Mucosa of gallbladder (tissue), 1 donor: Measurements from ENCODE around the gene DRG1. TPM values are rescaled to one million over a fixed set of nuclear protein-coding genes. Genes with fewer than 3 reads are reported as not detected.
"Not testable (repeated sequence)": the region's sequence is repeated elsewhere in the genome, so short reads cannot be mapped to it uniquely, and the experiment has no call there.

Experiments
- DNase-seq: peaks from one replicate; pipeline ENCODE4 v3.0.0-alpha.2; 2020; ENCODE audit warnings: low spot score
- total RNA-seq: library from RNA; stranded (reverse); gene quantifications from one replicate; pipeline ENCODE4 v1.2.1, GENCODE V29; 2021
- donor health status: DM: no; HTN: no; CAD: no.

Gene DRG1
- total RNA-seq, 1 donor from 2014 or later = 45.6 TPM

DNA sequence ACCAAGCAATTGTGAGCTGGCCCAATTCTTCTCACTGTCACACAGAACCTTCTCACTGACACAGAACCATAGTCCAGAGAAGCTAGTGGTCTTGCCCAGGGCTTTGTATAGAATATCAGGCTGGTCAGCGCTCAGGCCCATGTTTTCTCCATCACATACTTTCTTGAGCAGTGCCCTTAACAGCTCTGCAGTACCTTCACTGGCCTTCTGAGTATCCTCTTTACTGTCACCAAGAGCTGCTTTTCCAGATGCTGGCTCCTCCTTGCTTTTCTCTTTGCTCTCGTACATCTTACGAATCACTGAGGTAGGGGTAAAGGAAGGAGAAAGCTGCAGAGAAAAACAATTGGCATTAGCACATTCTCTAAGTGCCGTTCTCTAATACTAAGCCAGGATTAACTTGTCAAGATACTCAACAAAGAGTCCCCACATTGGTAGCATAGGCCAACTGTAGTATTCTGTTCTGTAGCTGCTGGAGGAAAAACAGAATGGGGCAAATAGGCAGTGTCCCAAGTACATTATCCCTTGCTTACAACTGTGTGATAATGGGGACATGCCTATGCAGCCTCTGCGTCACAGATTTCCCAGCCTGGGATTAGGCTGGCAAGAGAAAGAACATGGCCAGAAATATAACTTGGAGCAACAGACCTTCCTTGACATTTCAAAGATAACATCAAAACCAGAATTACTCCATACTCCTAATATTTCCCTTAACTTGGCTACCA, 43.5 kb downstream of the DRG1 start:
- DNase-seq = peak; percentile 33

DNA sequence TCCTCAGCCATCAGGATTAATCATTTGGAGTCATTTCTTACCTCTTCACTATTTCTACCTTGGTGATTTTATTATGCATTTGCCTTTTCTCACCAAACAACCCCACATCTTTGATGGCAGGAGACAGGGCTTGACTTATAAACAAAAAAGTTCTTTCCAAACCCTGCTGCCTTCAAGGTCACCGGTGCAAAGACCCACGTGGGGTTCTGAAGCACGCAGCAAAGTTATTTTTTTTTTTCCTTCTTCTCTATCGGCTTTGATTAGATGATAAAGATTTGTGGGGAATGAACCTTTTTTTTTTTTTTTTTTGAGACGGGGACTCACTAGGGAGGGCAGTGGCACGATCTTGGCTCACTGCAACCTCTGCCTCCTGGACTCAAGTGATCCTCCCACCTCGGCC, 44.1 kb downstream of the DRG1 start:
- DNase-seq = no peak

- DNase-seq = no peak
Observed at GRCh38 chr22:31445642-31446041, 46.2 kb downstream of the DRG1 start.

- DNase-seq = no peak
Observed at GRCh38 chr22:31446208-31446607, 46.8 kb downstream of the DRG1 start.

DNA sequence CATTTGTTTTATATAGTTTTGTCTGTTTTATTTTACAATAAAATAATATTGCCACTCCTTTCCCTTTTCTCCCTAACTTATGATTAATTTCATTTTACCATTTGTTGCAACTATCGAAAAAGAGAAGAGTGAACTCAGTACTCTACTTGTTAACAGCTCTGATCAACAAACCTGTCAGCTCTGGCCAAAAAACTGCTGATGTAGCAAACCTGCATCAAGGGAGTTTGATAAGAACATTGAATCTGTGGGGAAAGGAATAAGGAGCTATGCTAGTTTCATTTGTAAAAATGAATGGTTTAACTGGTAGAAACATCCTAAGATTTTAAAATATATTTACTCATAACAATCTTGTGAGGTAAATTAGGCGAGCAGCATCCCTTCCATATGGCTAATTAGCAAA, 47.4 kb downstream of the DRG1 start:
- DNase-seq = no peak

- no peak for DNase-seq
Observed at GRCh38 chr22:31447337-31447736, 47.9 kb downstream of the DRG1 start.

DNA sequence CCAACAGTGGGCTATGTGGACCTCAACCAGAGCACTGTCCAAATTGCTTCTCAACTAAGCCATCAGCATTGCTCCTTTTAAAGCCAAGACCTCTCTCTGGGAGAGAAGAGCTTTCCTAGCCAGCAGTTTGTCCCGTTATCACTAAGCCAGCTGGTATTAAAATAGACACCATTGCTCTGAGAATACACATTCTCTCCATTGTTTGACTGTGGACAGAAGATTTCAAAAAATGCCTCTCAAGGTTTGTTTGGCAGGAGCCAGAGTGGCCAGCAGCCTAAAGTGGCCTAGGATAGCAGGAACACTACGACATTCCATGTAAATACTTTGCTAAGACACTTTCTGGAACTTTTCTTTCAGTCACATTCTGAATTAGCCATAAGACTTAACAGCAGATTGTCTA, 49.0 kb downstream of the DRG1 start:
- DNase-seq = no peak

DNA sequence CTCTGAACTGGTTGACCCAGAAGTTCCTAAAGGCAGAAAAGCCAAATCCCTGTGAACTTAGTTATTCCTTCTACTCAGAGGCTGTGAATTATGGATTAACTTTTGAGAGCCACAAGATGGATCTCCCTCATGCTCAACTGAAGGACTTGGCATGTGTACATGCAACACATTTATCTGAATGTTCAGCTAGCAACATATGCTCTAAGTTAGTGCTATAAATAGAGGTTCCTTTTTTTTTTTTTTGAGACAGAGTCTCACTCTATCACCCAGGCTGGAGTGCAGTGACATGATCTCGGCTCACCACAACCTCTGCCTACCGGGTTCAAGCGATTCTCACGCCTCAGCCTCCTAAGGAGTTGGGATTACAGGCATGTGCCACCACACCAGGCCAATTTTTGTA, 50.1 kb downstream of the DRG1 start:
- DNase-seq = no peak

- DNase-seq = no peak
Observed at GRCh38 chr22:31451709-31452571, 52.5 kb downstream of the DRG1 start.

DNA sequence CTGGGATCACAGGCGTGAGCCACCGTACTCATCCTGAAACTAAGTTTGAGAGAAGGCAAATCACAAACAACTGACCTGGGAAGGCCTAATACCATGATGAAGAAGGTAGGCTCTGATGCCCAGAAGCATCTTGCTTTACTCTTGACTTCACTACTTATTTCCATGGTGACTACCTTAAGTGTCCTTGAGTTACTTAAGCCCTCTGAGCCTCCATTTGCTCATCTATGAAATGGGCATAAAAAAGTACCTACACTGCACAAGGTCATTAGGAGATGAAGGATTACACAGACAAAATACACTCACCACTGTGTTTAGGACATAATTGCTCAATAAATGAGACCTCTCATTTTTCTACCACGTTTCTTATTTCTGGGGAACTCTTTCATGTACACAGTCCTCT, 62.3 kb downstream of the DRG1 start:
- no peak for DNase-seq

DNA sequence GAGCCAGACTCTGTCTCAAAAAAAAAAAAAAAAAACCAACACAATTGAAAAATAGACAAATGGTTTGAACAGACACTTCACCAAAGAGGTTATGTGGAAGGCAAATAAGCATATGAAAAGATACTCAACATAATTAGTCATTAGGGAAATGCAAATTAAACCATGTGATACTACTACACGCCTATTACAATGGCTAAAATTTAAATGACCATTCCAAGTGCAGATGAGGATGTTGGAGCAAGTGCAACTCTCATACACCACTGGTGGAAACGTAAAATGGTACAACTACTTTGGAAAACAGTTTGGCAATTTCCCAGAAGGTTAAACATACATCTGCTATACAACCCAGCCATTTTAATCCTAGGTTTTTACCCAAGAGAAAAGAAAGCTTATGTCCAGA, 65.9 kb downstream of the DRG1 start:
- DNase-seq = no peak

GRCh38 chr22:31474743-31475142, 75.3 kb downstream of the DRG1 start:
- DNase-seq = no peak

DNA sequence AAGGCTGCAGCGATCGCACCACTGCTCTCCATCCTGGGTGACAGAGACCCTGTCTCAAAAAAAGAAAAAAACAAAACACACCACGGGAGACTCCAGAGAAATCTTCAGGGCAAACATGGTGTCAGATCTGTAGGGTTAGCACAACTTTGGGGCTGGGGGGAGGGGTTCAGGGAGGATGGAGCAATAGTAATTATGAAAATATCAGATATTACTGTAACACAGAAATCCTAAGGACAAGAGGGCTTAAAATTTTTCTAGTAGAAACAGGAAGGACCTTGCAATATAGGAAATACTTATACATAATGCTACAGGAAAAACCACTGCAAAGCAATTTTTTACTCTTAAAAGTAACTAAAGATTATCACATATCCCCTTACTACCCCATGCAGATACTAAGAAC, 76.4 kb downstream of the DRG1 start:
- DNase-seq = no peak

DNA sequence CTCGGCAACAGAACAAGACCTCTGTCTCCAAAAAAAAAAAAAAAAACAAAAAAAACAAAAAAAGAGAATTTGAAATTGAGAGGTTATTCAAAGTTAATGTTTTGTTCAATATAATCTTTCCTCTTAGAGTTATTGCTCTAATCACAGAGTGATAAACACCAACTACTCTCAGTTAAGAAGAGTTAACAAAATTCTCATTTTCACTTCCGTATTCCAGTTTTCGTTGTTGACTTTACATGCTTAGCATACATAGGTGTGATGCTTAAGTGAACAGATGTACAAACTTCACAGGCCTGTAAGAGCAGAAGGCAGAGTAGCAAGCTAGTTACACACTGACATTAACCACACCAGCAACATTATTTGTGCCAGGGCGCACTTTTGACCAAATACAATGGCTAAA, 77.9 kb downstream of the DRG1 start:
- DNase-seq = no peak

DNA sequence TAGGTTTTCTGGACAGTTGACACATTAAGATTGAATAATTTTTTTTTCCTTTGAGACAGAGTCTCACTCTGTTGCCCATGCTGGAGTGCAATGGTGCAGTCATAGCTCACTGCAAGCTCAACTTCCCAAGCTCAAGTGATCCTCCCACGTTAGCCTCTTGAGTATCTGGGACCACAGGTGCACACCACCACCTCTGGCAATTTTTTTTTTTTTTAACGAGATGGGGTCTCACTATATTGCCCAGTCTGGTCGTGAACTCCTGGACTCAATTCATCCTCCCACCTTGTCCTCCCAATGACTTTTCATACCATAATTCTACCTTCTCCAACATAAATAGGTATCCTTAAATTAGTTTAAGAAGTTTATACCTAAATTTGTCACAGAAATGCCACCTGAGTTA, 81.7 kb downstream of the DRG1 start:
- DNase-seq = no peak

DNA sequence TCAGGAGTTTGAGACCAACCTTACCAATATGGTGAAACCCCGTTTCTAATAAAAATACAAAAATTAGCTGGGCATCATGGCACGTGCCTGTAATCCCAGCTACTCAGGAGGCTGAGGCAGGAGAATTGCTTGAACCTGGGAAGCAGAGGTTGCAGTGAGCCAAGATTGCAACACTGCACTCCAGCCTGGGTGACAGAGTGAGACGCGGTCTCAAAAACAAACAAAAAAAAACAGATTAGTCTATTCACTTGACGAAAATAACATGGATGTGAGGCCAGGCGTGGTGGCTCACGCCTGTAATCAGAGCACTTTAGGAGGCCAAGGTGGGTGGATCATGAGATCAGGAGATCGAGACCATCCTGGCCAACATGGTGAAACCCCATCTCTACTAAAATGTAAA, 83.1 kb downstream of the DRG1 start:
- DNase-seq = not testable (repeated sequence)

Other genes starting within 250 kb of the DRG1 start
- 30.8 TPM for gene RNF185, start 239.4 kb upstream of the DRG1 start, total RNA-seq
- gene LIMK2, start 187.3 kb upstream of the DRG1 start, total RNA-seq = 81.4 TPM
- gene PIK3IP1, start 107.1 kb upstream of the DRG1 start, total RNA-seq = 48.0 TPM
- 61.4 TPM for gene PATZ1, start 53.3 kb upstream of the DRG1 start, total RNA-seq
- gene EIF4ENIF1, start 90.2 kb downstream of the DRG1 start, total RNA-seq = 24.5 TPM
- gene SFI1, start 96.9 kb downstream of the DRG1 start, total RNA-seq = 74.5 TPM